Heart left ventricle (tissue), 16 donors: Measurements from ENCODE around the gene ZNRF2. TPM values are rescaled to one million over a fixed set of nuclear protein-coding genes. Genes with fewer than 3 reads are reported as not detected.

Experiments
- ATAC-seq, 4 donors: fragments of 200-7000 bp; cut with Tn5 transposase; one replicate each; pipeline ENCODE4 v1.9.1; 2020 to 2022; ENCODE audit warnings: moderate library complexity in 4 of 4, mild to moderate bottlenecking in 3 of 4, moderate number of reproducible peaks in 1 of 4
- DNase-seq, 5 donors: peaks; one replicate each; pipeline ENCODE4 v3.0.0-alpha.2; 2020
- H3K27ac ChIP-seq, 12 donors: fragments of 200-600 bp; sonication (generic) in 4 of 12; one replicate each; pipeline versions ENCODE4 v1.5.0 to v1.8.0; 2016 to 2022; ENCODE audit warnings: mild to moderate bottlenecking in 2 of 12
- H3K27me3 ChIP-seq, 9 donors: fragments of 200-600 bp; sonication (generic) in 2 of 9; one replicate each; pipeline versions ENCODE4 v1.5.1 to v1.8.0; 2016 to 2022; ENCODE audit warnings: mild to moderate bottlenecking in 3 of 9
- H3K36me3 ChIP-seq, 9 donors: fragments of 200-600 bp; sonication (generic) in 2 of 9; one replicate each; pipeline versions ENCODE4 v1.5.0 to v1.8.0; 2018 to 2022; ENCODE audit warnings: mild to moderate bottlenecking in 2 of 9
- H3K4me1 ChIP-seq, 12 donors: fragments of 200-600 bp; sonication (generic) in 4 of 12; one replicate each; pipeline versions ENCODE4 v1.5.0 to v1.8.0; 2016 to 2022; ENCODE audit warnings: mild to moderate bottlenecking in 3 of 12
- H3K4me3 ChIP-seq, 12 donors: fragments of 200-600 bp; sonication (generic) in 4 of 12; one replicate each; pipeline versions ENCODE4 v1.5.0 to v1.8.0; 2017 to 2022; ENCODE audit warnings: mild to moderate bottlenecking in 9 of 12, moderate library complexity in 4 of 12
- H3K9me3 ChIP-seq, 12 donors: fragments of 200-600 bp; sonication (generic) in 4 of 12; one replicate each; pipeline versions ENCODE4 v1.5.0 to v1.8.0; 2016 to 2022; ENCODE audit warnings: mild to moderate bottlenecking in 1 of 12
- CTCF ChIP-seq, 12 donors: fragments of 200-600 bp; sonication (generic) in 4 of 12; IDR thresholded peaks; one replicate each; pipeline versions ENCODE4 v1.5.0 to v1.8.0; 2018 to 2022; ENCODE audit warnings: antibody characterized with exemption in 12 of 12, mild to moderate bottlenecking in 5 of 12
- POLR2A ChIP-seq, 2 donors: fragments of 450-650 bp; IDR thresholded peaks; one replicate each; pipeline ENCODE4 v1.6.1; 2017; ENCODE audit warnings: antibody characterized with exemption in 2 of 2, mild to moderate bottlenecking in 2 of 2, moderate library complexity in 2 of 2
- WGBS, 4 donors: extraction: QIAGEN DNeasy Blood & Tissue Kit in 2 of 4; methylation state at CpG; one replicate each; pipeline versions ENCODE4 v1.1.5 to v1.1.7; 2013 to 2018; 5-methylcytosine and 5-hydroxymethylcytosine counted together
- intact Hi-C, 10 donors: fragments of 100-400 bp; cut with DNase I; formaldehyde crosslinking; loops; one replicate each; pipeline versions ENCODE4 v1.11.1 to v1.14.2; 2022
- polyA plus RNA-seq, 2 donors: library from polyadenylated mRNA; stranded (reverse); fragments of 200-250 nt; gene quantifications; one replicate each; pipeline ENCODE4 v1.2.3, GENCODE V29; 2013
- total RNA-seq, 9 donors: library from RNA; depleted of rRNA in 2 of 9; stranded (reverse); fragments of >200 nt in 2 of 9; fragmentation: NEBNext Ultra II Directional in 3 of 9; extraction: Animal tissue kit (Norgen Biotek cat#: 25700) in 3 of 9; gene quantifications; one replicate each; pipeline versions ENCODE4 v1.1.0 to v1.2.4, GENCODE V29; 2016 to 2023
- donor health status: ischemic (EF 13 %, LVEDD 7.1; RV severe dilation, severe dysfunction).
- donor health status: healthy with polysubstance abuse.
- donor health status: DM: no; HTN: yes; CAD: no.
- donor health status: DM: no; HTN: no; CAD: no.
- donor health status: ischemic (EF 25% LVEDD 6.9; RV normal size, moderate dysfunction).
- donor health status: ischemic (EF 25% LVEDD 5.7; RV mildly dilated, moderate dysfunction).
- donor health status: healthy.
- donor health status: DM: yes; HTN: yes; CAD: no.
- donor health status: ischemic (EF 35%, LVEDD 5.7; RV mildly dilated, moderate dysfunction).
- donor health status: nonischemic (EF 11% LVEDD 7.7; RV severe dilation, severe dysfunction).
- donor health status: DM: yes; HTN: yes; CAD: no.
- donor health status: PGD.
- donor health status: ischemic (EF 29% LVEDD 5.4; RV normal size, mild dysfunction).
- donor health status: nonischemic (EF 23%, LVEDD 6.1; RV moderate dilation, normal function).

Gene ZNRF2
- total and polyA plus RNA-seq, 11 donors: 2.7 to 15.2 (median 10.4) TPM

GRCh38 chr7:30330134-30331111, 46.0 kb downstream of the ZNRF2 start:
- ATAC-seq (peak in 1 of 4 donors; percentile 44), DNase-seq (no peak)
- H3K9me3 ChIP-seq: peaks cover 0 to 5% (median 0%) of the 10 kb centered on the region in 12 donors
- peaks cover 0 to 45% (median 10%) of the 10 kb centered on the region in 12 donors for H3K4me1 ChIP-seq
- intact Hi-C loops: no loop called here
- peak overlapping the region in 1 of 12 donors; percentile 50 for H3K27ac ChIP-seq
- no peak overlapping the region for H3K4me3 ChIP-seq
- no peak for TF ChIP-seq POLR2A (IDR thresholded peaks at IDR 0.05)
- no peak for TF ChIP-seq CTCF (IDR thresholded peaks at IDR 0.05)
- H3K36me3 ChIP-seq: no peaks in the 10 kb centered on the region
- H3K27me3 ChIP-seq: no peaks in the 10 kb centered on the region
- WGBS, 4 donors: 82 to 93% (median 88%) methylated on average over 3 of the region's 3 CpGs

- Histone ChIP-seq H3K36me3 (no peaks in the 10 kb centered on the region), H3K27ac (peak overlapping the region in 1 of 12 donors; percentile 50), H3K27me3 (no peaks in the 10 kb centered on the region), H3K4me1 (peaks cover 0 to 46% (median 10%) of the 10 kb centered on the region in 12 donors), H3K4me3 (no peak overlapping the region), H3K9me3 (peaks cover 0 to 5% (median 0%) of the 10 kb centered on the region in 12 donors)
- ATAC-seq (no peak), DNase-seq (no peak)
- TF ChIP-seq POLR2A (IDR thresholded peaks at IDR 0.05): no peak
- TF ChIP-seq CTCF (IDR thresholded peaks at IDR 0.05): no peak
- intact Hi-C loops: no loop called here
- 81 to 88% (median 84%) methylated on average over 2 of the region's 2 CpGs for WGBS, 4 donors
Observed at GRCh38 chr7:30331338-30331737, 46.9 kb downstream of the ZNRF2 start.

GRCh38 chr7:30332549-30332948, 48.2 kb downstream of the ZNRF2 start:
- TF ChIP-seq POLR2A (IDR thresholded peaks at IDR 0.05) (no peak), CTCF (IDR thresholded peaks at IDR 0.05) (no peak)
- DNase-seq: no peak
- Histone ChIP-seq H3K27me3 (no peaks in the 10 kb centered on the region), H3K4me3 (no peak overlapping the region), H3K4me1 (peaks cover 0 to 50% (median 10%) of the 10 kb centered on the region in 12 donors), H3K36me3 (no peaks in the 10 kb centered on the region), H3K9me3 (peaks cover 0 to 5% (median 0%) of the 10 kb centered on the region in 12 donors), H3K27ac (no peak overlapping the region)
- intact Hi-C loops: no loop called here
- 96 to 99% (median 98%) methylated on average over 2 of the region's 2 CpGs for WGBS, 4 donors
- ATAC-seq: no peak

GRCh38 chr7:30335763-30336487, 51.5 kb downstream of the ZNRF2 start:
- ATAC-seq: no peak
- 65 to 73% (median 70%) methylated on average over 4 of the region's 4 CpGs for WGBS, 4 donors
- no peaks in the 10 kb centered on the region for H3K36me3 ChIP-seq
- no peak for DNase-seq
- intact Hi-C loops: no loop called here
- peaks cover 0 to 11% (median under 1%) of the 10 kb centered on the region in 12 donors for H3K9me3 ChIP-seq
- H3K27me3 ChIP-seq: no peaks in the 10 kb centered on the region
- H3K27ac ChIP-seq: no peak overlapping the region
- H3K4me1 ChIP-seq: peaks cover 0 to 26% (median 1%) of the 10 kb centered on the region in 12 donors
- no peak overlapping the region for H3K4me3 ChIP-seq
- TF ChIP-seq POLR2A (IDR thresholded peaks at IDR 0.05): no peak
